Measurements from ENCODE around the gene SNX8.

SNX8 gene

GRCh38 chr7:2264158-2264557 is 50.1 kb downstream of the SNX8 start:
- no peak for DNase-seq (ENCODE audit: low read depth in 2 of 2)

- no peak for DNase-seq (ENCODE audit: low read depth in 2 of 2)
Measured at GRCh38 chr7:2263176-2263575, 51.1 kb downstream of the SNX8 start.

- no peak for DNase-seq (ENCODE audit: low read depth in 2 of 2)
Measured at GRCh38 chr7:2261611-2262010, 52.6 kb downstream of the SNX8 start.

GRCh38 chr7:2260820-2261219 is 53.4 kb downstream of the SNX8 start:
- no peak for DNase-seq (ENCODE audit: low read depth in 2 of 2)

- no peak for DNase-seq (ENCODE audit: low read depth in 2 of 2)
Measured at GRCh38 chr7:2259480-2259879, 54.8 kb downstream of the SNX8 start.

GRCh38 chr7:2258661-2259365 is 55.4 kb downstream of the SNX8 start:
- no peak for DNase-seq (ENCODE audit: low read depth in 2 of 2)

- DNase-seq (ENCODE audit: low read depth in 2 of 2) = no peak
Measured at GRCh38 chr7:2257651-2258050, 56.6 kb downstream of the SNX8 start.

- no peak for DNase-seq (ENCODE audit: low read depth in 2 of 2)
Measured at GRCh38 chr7:2257046-2257551, 57.1 kb downstream of the SNX8 start.

- DNase-seq (ENCODE audit: low read depth in 2 of 2) = no peak
Measured at GRCh38 chr7:2256306-2257045, 57.8 kb downstream of the SNX8 start.

- no peak for DNase-seq (ENCODE audit: low read depth in 2 of 2)
Measured at GRCh38 chr7:2255145-2256139, 58.8 kb downstream of the SNX8 start.

GRCh38 chr7:2254429-2255144 is 59.7 kb downstream of the SNX8 start:
- no peak for DNase-seq (ENCODE audit: low read depth in 2 of 2)

- no peak for DNase-seq (ENCODE audit: low read depth in 2 of 2)
Measured at GRCh38 chr7:2253525-2254244, 60.6 kb downstream of the SNX8 start.

- DNase-seq (ENCODE audit: low read depth in 2 of 2) = no peak
Measured at GRCh38 chr7:2253021-2253420, 61.2 kb downstream of the SNX8 start.

GRCh38 chr7:2251841-2252771 is 62.1 kb downstream of the SNX8 start:
- DNase-seq (ENCODE audit: low read depth in 2 of 2) = no peak

GRCh38 chr7:2251381-2251780 is 62.9 kb downstream of the SNX8 start:
- DNase-seq (ENCODE audit: low read depth in 2 of 2) = no peak

- no peak for DNase-seq (ENCODE audit: low read depth in 2 of 2)
Measured at GRCh38 chr7:2249744-2250323, 64.4 kb downstream of the SNX8 start.

GRCh38 chr7:2248984-2249694 is 65.1 kb downstream of the SNX8 start:
- DNase-seq (ENCODE audit: low read depth in 2 of 2) = no peak

Measured in activated CD4-positive, alpha-beta T cell treated with anti-CD3 and anti-CD28 coated beads for 24 hours (primary cell).